Measurements from ENCODE around the gene CTSZ. TPM values are rescaled to one million over a fixed set of nuclear protein-coding genes. Genes with fewer than 3 reads are reported as not detected.

Gene CTSZ
- total and polyA plus RNA-seq, 10 of the 15 experiments (the other 5 are each of a cell fraction or from before 2014, with no cell fraction given): 6.0 to 301 (median 154) TPM

DNA sequence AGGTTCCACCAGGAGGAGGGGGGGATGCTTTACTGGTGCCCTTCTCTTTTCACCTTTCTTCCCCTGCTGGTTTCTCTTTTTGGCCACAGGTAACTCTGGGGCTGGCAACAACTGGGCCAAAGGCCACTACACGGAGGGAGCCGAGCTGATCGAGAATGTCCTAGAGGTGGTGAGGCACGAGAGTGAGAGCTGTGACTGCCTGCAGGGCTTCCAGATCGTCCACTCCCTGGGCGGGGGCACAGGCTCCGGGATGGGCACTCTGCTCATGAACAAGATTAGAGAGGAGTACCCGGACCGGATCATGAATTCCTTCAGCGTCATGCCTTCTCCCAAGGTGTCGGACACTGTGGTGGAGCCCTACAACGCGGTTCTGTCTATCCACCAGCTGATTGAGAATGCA lies 16.6 kb upstream of the CTSZ start:
- in situ Hi-C loops (cut with MboI): no loop called here
- H3K36me3 ChIP-seq (ENCODE audit: control insufficient read depth in 2 of 2, insufficient read depth in 2 of 2, low read length in 1 of 2): peaks cover 12 to 30% of the 10 kb centered on the region in 2 experiments
- POLR2A ChIA-PET: interaction anchor here (0.6 kb wide), 1 partner anchor 9 kb away, joined by 3 read pairs; the partner anchor contains the start of gene ATP5F1E

More for the DNA sequence above, 16.6 kb upstream of the CTSZ start:
- Histone ChIP-seq H3K4me1 (ENCODE audit: control insufficient read depth, insufficient read depth, low read length) (no peaks in the 10 kb centered on the region), H4K20me1 (ENCODE audit: control insufficient read depth, insufficient read depth) (no peaks in the 10 kb centered on the region), H3K27ac (ENCODE audit: control insufficient read depth, insufficient read depth) (no peak overlapping the region), H3K9ac (ENCODE audit: control insufficient read depth, insufficient read depth, low read length) (no peak overlapping the region), H3K27me3 (replicated peaks in 1 of 2; ENCODE audit: control insufficient read depth in 2 of 2, insufficient read depth in 2 of 2, low read length in 1 of 2) (no peaks in the 10 kb centered on the region), H3K9me3 (replicated peaks; ENCODE audit: control insufficient read depth, insufficient read depth, low read length) (no peaks in the 10 kb centered on the region), H2AFZ (ENCODE audit: control insufficient read depth, low read depth, low read length) (no peak overlapping the region), H3K79me2 (ENCODE audit: control insufficient read depth, insufficient read depth, low read length) (peaks cover 19% of the 10 kb centered on the region), H3K4me2 (ENCODE audit: control insufficient read depth, insufficient read depth) (no peak overlapping the region), H3K4me3 (no peak overlapping the region)
- ChIA-PET RAD21 (ENCODE audit: unreplicated experiment) (interaction anchor here (0.7 kb wide), 1 partner anchor 42 kb away, joined by 4 read pairs; no protein-coding TSS in a partner anchor), CTCF (no interaction called here), SMC1A (ENCODE audit: uncharacterized antibody, unreplicated experiment) (no interaction called here)
- ATAC-seq (no peak), DNase-seq (ENCODE audit: low read depth, low spot score) (no peak), FAIRE-seq (no peak)
- intact Hi-C loops (cut with micrococcal nuclease; ENCODE audit: unreplicated experiment): no loop called here
- BruUV-seq (replicated peaks): no TSS peak
- 90% methylated on average over 13 of the region's 13 CpGs for WGBS (ENCODE audit: insufficient coverage, insufficient replicate concordance, low lambda C conversion rate, missing lambda C conversion rate)
- TF ChIP-seq, protein P1, sequence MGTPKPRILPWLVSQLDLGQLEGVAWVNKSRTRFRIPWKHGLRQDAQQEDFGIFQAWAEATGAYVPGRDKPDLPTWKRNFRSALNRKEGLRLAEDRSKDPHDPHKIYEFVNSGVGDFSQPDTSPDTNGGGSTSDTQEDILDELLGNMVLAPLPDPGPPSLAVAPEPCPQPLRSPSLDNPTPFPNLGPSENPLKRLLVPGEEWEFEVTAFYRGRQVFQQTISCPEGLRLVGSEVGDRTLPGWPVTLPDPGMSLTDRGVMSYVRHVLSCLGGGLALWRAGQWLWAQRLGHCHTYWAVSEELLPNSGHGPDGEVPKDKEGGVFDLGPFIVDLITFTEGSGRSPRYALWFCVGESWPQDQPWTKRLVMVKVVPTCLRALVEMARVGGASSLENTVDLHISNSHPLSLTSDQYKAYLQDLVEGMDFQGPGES (IDR thresholded peaks at IDR 0.05): no peak
- TF ChIP-seq SREBF1 (IDR thresholded peaks at IDR 0.05; ENCODE audit: low read length) (no peak), PAX8 (IDR thresholded peaks at IDR 0.05) (no peak), ZNF24 (IDR thresholded peaks at IDR 0.05) (no peak), FOS (IDR thresholded peaks at IDR 0.05; ENCODE audit: borderline replicate concordance, extremely low read depth, insufficient read length) (no peak), BRCA1 (IDR thresholded peaks at IDR 0.05; ENCODE audit: low read depth, low read length) (no peak), WRNIP1 (IDR thresholded peaks at IDR 0.05; ENCODE audit: borderline replicate concordance, low read depth, low read length) (no peak), CREB1 (IDR thresholded peaks at IDR 0.05; ENCODE audit: low read depth) (no peak), SMAD1 (IDR thresholded peaks at IDR 0.05; ENCODE audit: low read depth, partially characterized antibody) (no peak)
- TF ChIP-seq, protein P2, sequence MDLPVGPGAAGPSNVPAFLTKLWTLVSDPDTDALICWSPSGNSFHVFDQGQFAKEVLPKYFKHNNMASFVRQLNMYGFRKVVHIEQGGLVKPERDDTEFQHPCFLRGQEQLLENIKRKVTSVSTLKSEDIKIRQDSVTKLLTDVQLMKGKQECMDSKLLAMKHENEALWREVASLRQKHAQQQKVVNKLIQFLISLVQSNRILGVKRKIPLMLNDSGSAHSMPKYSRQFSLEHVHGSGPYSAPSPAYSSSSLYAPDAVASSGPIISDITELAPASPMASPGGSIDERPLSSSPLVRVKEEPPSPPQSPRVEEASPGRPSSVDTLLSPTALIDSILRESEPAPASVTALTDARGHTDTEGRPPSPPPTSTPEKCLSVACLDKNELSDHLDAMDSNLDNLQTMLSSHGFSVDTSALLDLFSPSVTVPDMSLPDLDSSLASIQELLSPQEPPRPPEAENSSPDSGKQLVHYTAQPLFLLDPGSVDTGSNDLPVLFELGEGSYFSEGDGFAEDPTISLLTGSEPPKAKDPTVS (IDR thresholded peaks at IDR 0.05; ENCODE audit: low read depth, low read length): no peak
- TF ChIP-seq, protein P3, sequence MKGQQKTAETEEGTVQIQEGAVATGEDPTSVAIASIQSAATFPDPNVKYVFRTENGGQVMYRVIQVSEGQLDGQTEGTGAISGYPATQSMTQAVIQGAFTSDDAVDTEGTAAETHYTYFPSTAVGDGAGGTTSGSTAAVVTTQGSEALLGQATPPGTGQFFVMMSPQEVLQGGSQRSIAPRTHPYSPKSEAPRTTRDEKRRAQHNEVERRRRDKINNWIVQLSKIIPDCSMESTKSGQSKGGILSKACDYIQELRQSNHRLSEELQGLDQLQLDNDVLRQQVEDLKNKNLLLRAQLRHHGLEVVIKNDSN (IDR thresholded peaks at IDR 0.05; ENCODE audit: borderline replicate concordance, extremely low read length, insufficient read depth, low read depth, low read length): no peak
- TF ChIP-seq, protein P4, sequence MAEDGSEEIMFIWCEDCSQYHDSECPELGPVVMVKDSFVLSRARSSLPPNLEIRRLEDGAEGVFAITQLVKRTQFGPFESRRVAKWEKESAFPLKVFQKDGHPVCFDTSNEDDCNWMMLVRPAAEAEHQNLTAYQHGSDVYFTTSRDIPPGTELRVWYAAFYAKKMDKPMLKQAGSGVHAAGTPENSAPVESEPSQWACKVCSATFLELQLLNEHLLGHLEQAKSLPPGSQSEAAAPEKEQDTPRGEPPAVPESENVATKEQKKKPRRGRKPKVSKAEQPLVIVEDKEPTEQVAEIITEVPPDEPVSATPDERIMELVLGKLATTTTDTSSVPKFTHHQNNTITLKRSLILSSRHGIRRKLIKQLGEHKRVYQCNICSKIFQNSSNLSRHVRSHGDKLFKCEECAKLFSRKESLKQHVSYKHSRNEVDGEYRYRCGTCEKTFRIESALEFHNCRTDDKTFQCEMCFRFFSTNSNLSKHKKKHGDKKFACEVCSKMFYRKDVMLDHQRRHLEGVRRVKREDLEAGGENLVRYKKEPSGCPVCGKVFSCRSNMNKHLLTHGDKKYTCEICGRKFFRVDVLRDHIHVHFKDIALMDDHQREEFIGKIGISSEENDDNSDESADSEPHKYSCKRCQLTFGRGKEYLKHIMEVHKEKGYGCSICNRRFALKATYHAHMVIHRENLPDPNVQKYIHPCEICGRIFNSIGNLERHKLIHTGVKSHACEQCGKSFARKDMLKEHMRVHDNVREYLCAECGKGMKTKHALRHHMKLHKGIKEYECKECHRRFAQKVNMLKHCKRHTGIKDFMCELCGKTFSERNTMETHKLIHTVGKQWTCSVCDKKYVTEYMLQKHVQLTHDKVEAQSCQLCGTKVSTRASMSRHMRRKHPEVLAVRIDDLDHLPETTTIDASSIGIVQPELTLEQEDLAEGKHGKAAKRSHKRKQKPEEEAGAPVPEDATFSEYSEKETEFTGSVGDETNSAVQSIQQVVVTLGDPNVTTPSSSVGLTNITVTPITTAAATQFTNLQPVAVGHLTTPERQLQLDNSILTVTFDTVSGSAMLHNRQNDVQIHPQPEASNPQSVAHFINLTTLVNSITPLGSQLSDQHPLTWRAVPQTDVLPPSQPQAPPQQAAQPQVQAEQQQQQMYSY (CRISPR knock-in tag; IDR thresholded peaks at IDR 0.05): no peak

All from GM12878 (cell line).